GM12873 (cell line): ENCODE data around the gene JAML.
A peak's percentile ranks its signal among the peaks of the same experiment; 100 is the strongest.

Experiments used
- CTCF ChIP-seq: IDR thresholded peaks from 2 replicates; pipeline ENCODE4 v1.5.1; 2012; ENCODE audit warnings: low read depth, mild to moderate bottlenecking, moderate library complexity, low read length, control low read depth; ENCODE audit not compliant: insufficient read depth; ENCODE audit errors: missing control alignments

Gene JAML

GRCh38 chr11:118263695-118264568 is 39.1 kb upstream of the JAML start, which contains the start of gene MPZL2:
TSS of gene MPZL2 (minus strand) at chr11:118264297. CDS start at chr11:118264153, 144 bp downstream.
- no peak for TF ChIP-seq CTCF

- TF ChIP-seq CTCF = no peak
Measured at GRCh38 chr11:118263112-118263511, 38.3 kb upstream of the JAML start.

GRCh38 chr11:118260353-118260752 is 35.5 kb upstream of the JAML start:
- TF ChIP-seq CTCF = no peak

- no peak for TF ChIP-seq CTCF
Measured at GRCh38 chr11:118259138-118259537, 34.3 kb upstream of the JAML start.

GRCh38 chr11:118258410-118258809 is 33.6 kb upstream of the JAML start:
- TF ChIP-seq CTCF = peak; percentile 44

- TF ChIP-seq CTCF = no peak
Measured at GRCh38 chr11:118252688-118253087, 27.9 kb upstream of the JAML start.

GRCh38 chr11:118251858-118252652 is 27.2 kb upstream of the JAML start, which contains the start of gene MPZL3:
TSS of gene MPZL3 (minus strand) at chr11:118252365. CDS start at chr11:118252294, 71 bp downstream.
- TF ChIP-seq CTCF = no peak
